Measurements from ENCODE around the gene FRAS1. TPM values are rescaled to one million over a fixed set of nuclear protein-coding genes. Genes with fewer than 3 reads are reported as not detected.

The FRAS1 gene
- total RNA-seq, 3 donors from 2014 or later: 4.9 to 7.5 (median 6.6) TPM

- H3K9me3 ChIP-seq: no peaks in the 10 kb centered on the region
- no peak for DNase-seq (ENCODE audit: low spot score in 2 of 2)
- H3K4me3 ChIP-seq: no peak overlapping the region
- TF ChIP-seq POLR2A (IDR thresholded peaks at IDR 0.05) (no peak), POLR2AphosphoS5 (IDR thresholded peaks at IDR 0.05) (no peak)
- TF ChIP-seq, protein P1, sequence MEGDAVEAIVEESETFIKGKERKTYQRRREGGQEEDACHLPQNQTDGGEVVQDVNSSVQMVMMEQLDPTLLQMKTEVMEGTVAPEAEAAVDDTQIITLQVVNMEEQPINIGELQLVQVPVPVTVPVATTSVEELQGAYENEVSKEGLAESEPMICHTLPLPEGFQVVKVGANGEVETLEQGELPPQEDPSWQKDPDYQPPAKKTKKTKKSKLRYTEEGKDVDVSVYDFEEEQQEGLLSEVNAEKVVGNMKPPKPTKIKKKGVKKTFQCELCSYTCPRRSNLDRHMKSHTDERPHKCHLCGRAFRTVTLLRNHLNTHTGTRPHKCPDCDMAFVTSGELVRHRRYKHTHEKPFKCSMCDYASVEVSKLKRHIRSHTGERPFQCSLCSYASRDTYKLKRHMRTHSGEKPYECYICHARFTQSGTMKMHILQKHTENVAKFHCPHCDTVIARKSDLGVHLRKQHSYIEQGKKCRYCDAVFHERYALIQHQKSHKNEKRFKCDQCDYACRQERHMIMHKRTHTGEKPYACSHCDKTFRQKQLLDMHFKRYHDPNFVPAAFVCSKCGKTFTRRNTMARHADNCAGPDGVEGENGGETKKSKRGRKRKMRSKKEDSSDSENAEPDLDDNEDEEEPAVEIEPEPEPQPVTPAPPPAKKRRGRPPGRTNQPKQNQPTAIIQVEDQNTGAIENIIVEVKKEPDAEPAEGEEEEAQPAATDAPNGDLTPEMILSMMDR (IDR thresholded peaks at IDR 0.05): no peak
- H3K4me1 ChIP-seq: no peaks in the 10 kb centered on the region
- intact Hi-C loops (cut with DNase I; ENCODE audit: low total_unique reads): no loop called here
- H3K27ac ChIP-seq: no peak overlapping the region
- no peaks in the 10 kb centered on the region for H3K27me3 ChIP-seq
- no peaks in the 10 kb centered on the region for H3K36me3 ChIP-seq
Observed at GRCh38 chr4:78185117-78185516, 128.0 kb downstream of the FRAS1 start.

GRCh38 chr4:78186597-78187543 lies 129.7 kb downstream of the FRAS1 start:
- no peak for DNase-seq (ENCODE audit: low spot score in 2 of 2)
- Histone ChIP-seq H3K9me3 (no peaks in the 10 kb centered on the region), H3K4me3 (no peak overlapping the region), H3K27me3 (no peaks in the 10 kb centered on the region), H3K4me1 (no peaks in the 10 kb centered on the region), H3K36me3 (no peaks in the 10 kb centered on the region), H3K27ac (no peak overlapping the region)
- intact Hi-C loops (cut with DNase I; ENCODE audit: low total_unique reads): no loop called here
- TF ChIP-seq POLR2AphosphoS5 (IDR thresholded peaks at IDR 0.05): no peak
- TF ChIP-seq POLR2A (IDR thresholded peaks at IDR 0.05): no peak
- TF ChIP-seq, protein P1 (IDR thresholded peaks at IDR 0.05): no peak

GRCh38 chr4:78190068-78190467 lies 132.9 kb downstream of the FRAS1 start:
- peaks cover under 1 to 5% of the 10 kb centered on the region in 2 donors for H3K9me3 ChIP-seq
- no peaks in the 10 kb centered on the region for H3K36me3 ChIP-seq
- DNase-seq (ENCODE audit: low spot score in 2 of 2): no peak
- no peak overlapping the region for H3K27ac ChIP-seq
- intact Hi-C loops (cut with DNase I; ENCODE audit: low total_unique reads): no loop called here
- no peak for TF ChIP-seq POLR2AphosphoS5 (IDR thresholded peaks at IDR 0.05)
- no peak overlapping the region for H3K4me3 ChIP-seq
- no peaks in the 10 kb centered on the region for H3K4me1 ChIP-seq
- H3K27me3 ChIP-seq: no peaks in the 10 kb centered on the region

GRCh38 chr4:78190595-78190994 lies 133.5 kb downstream of the FRAS1 start:
- no peak for DNase-seq (ENCODE audit: low spot score in 2 of 2)
- no peaks in the 10 kb centered on the region for H3K4me1 ChIP-seq
- no peaks in the 10 kb centered on the region for H3K27me3 ChIP-seq
- H3K4me3 ChIP-seq: no peak overlapping the region
- H3K27ac ChIP-seq: no peak overlapping the region
- TF ChIP-seq POLR2A (IDR thresholded peaks at IDR 0.05) (no peak), POLR2AphosphoS5 (IDR thresholded peaks at IDR 0.05) (no peak)
- TF ChIP-seq, protein P1 (IDR thresholded peaks at IDR 0.05): no peak
- intact Hi-C loops (cut with DNase I; ENCODE audit: low total_unique reads): no loop called here
- no peaks in the 10 kb centered on the region for H3K36me3 ChIP-seq
- H3K9me3 ChIP-seq: peaks cover 6 to 10% of the 10 kb centered on the region in 2 donors

DNA sequence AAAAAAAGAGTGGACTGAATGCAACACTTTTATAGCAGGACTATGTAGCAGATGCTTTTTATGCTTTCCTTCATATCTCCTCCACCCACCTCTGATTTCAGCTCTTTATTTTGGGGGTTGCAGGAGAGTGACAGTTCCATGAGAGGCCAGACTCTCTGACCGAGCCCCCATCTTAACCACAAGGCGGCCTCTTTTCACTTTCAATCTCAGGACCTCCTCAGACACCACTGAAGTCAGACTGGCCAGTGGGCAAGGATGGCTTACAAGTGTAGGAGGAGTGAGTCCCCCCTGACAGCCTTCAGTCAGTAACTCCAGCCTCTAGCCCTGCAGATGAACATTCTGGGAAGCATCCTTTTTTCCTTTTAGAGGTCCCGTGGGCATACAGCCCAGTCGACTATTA lies 140.8 kb downstream of the FRAS1 start:
- intact Hi-C loops (cut with DNase I; ENCODE audit: low total_unique reads): no loop called here
- H3K27ac ChIP-seq: no peak overlapping the region
- H3K4me1 ChIP-seq: no peaks in the 10 kb centered on the region
- no peaks in the 10 kb centered on the region for H3K27me3 ChIP-seq
- TF ChIP-seq POLR2AphosphoS5 (IDR thresholded peaks at IDR 0.05): no peak
- no peak for DNase-seq (ENCODE audit: low spot score in 2 of 2)
- no peaks in the 10 kb centered on the region for H3K36me3 ChIP-seq
- peaks cover 7 to 12% of the 10 kb centered on the region in 2 donors for H3K9me3 ChIP-seq
- H3K4me3 ChIP-seq: no peak overlapping the region

GRCh38 chr4:78199984-78200383 lies 142.9 kb downstream of the FRAS1 start:
- Histone ChIP-seq H3K27me3 (no peaks in the 10 kb centered on the region), H3K36me3 (no peaks in the 10 kb centered on the region), H3K4me1 (no peaks in the 10 kb centered on the region), H3K9me3 (peaks cover 7 to 8% of the 10 kb centered on the region in 2 donors), H3K27ac (no peak overlapping the region), H3K4me3 (no peak overlapping the region)
- intact Hi-C loops (cut with DNase I; ENCODE audit: low total_unique reads): no loop called here
- DNase-seq (ENCODE audit: low spot score in 2 of 2): no peak
- TF ChIP-seq POLR2A (IDR thresholded peaks at IDR 0.05): no peak
- TF ChIP-seq POLR2AphosphoS5 (IDR thresholded peaks at IDR 0.05): no peak
- TF ChIP-seq, protein P1 (IDR thresholded peaks at IDR 0.05): no peak

Data from breast epithelium (tissue), 4 donors.